ENCODE data around the gene SLC12A3.
"Not testable (repeated sequence)": the region's sequence is repeated elsewhere in the genome, so short reads cannot be mapped to it uniquely, and the experiment has no call there.

Gene SLC12A3

GRCh38 chr16:56861092-56861610, 3.9 kb upstream of the SLC12A3 start:
- peaks cover 5% of the 10 kb centered on the region for H3K4me1 ChIP-seq (ENCODE audit: control insufficient read depth, insufficient read depth, low read length)

GRCh38 chr16:56861756-56862155, 3.3 kb upstream of the SLC12A3 start:
- no peaks in the 10 kb centered on the region for H3K4me1 ChIP-seq (ENCODE audit: control insufficient read depth, insufficient read depth, low read length)
- no peaks in the 10 kb centered on the region for H3K9me3 ChIP-seq (ENCODE audit: control insufficient read depth, low read length)
- no peaks in the 10 kb centered on the region for H3K36me3 ChIP-seq (ENCODE audit: control insufficient read depth, insufficient read depth, low read length)
- H3K27me3 ChIP-seq (ENCODE audit: control insufficient read depth, insufficient read depth, low read length) = no peaks in the 10 kb centered on the region
- H3K4me3 ChIP-seq (ENCODE audit: low read length) = no peak overlapping the region
- no peak overlapping the region for H3K9ac ChIP-seq (ENCODE audit: low read length)

More at GRCh38 chr16:56861092-56861610, 3.9 kb upstream of the SLC12A3 start:
- Histone ChIP-seq H3K27me3 (ENCODE audit: control insufficient read depth, insufficient read depth, low read length) (no peaks in the 10 kb centered on the region), H3K9me3 (ENCODE audit: control insufficient read depth, low read length) (no peaks in the 10 kb centered on the region), H3K4me3 (ENCODE audit: low read length) (no peak overlapping the region), H3K9ac (ENCODE audit: low read length) (no peak overlapping the region), H3K36me3 (ENCODE audit: control insufficient read depth, insufficient read depth, low read length) (no peaks in the 10 kb centered on the region)

GRCh38 chr16:56862776-56863175, 2.2 kb upstream of the SLC12A3 start:
- H3K4me1 ChIP-seq (ENCODE audit: control insufficient read depth, insufficient read depth, low read length) = no peaks in the 10 kb centered on the region
- H3K4me3 ChIP-seq (ENCODE audit: low read length) = no peak overlapping the region
- H3K9ac ChIP-seq (ENCODE audit: low read length) = no peak overlapping the region
- H3K36me3 ChIP-seq (ENCODE audit: control insufficient read depth, insufficient read depth, low read length) = no peaks in the 10 kb centered on the region
- H3K9me3 ChIP-seq (ENCODE audit: control insufficient read depth, low read length) = no peaks in the 10 kb centered on the region
- no peaks in the 10 kb centered on the region for H3K27me3 ChIP-seq (ENCODE audit: control insufficient read depth, insufficient read depth, low read length)

GRCh38 chr16:56865394-56866062, 521 bp downstream of the SLC12A3 start:
- H3K4me3 ChIP-seq (ENCODE audit: low read length) = no peak overlapping the region
- H3K9me3 ChIP-seq (ENCODE audit: control insufficient read depth, low read length) = no peaks in the 10 kb centered on the region
- H3K36me3 ChIP-seq (ENCODE audit: control insufficient read depth, insufficient read depth, low read length) = no peaks in the 10 kb centered on the region

GRCh38 chr16:56866955-56867830, 2.2 kb downstream of the SLC12A3 start:
- Histone ChIP-seq H3K9ac (ENCODE audit: low read length) (peak overlapping the region; percentile 34), H3K4me3 (ENCODE audit: low read length) (no peak overlapping the region), H3K27me3 (ENCODE audit: control insufficient read depth, insufficient read depth, low read length) (no peaks in the 10 kb centered on the region), H3K4me1 (ENCODE audit: control insufficient read depth, insufficient read depth, low read length) (peaks cover 3% of the 10 kb centered on the region), H3K36me3 (ENCODE audit: control insufficient read depth, insufficient read depth, low read length) (no peaks in the 10 kb centered on the region), H3K9me3 (ENCODE audit: control insufficient read depth, low read length) (no peaks in the 10 kb centered on the region)

More at GRCh38 chr16:56865394-56866062, 521 bp downstream of the SLC12A3 start:
- no peaks in the 10 kb centered on the region for H3K27me3 ChIP-seq (ENCODE audit: control insufficient read depth, insufficient read depth, low read length)
- H3K4me1 ChIP-seq (ENCODE audit: control insufficient read depth, insufficient read depth, low read length) = no peaks in the 10 kb centered on the region
- no peak overlapping the region for H3K9ac ChIP-seq (ENCODE audit: low read length)

GRCh38 chr16:56868175-56868574, 3.2 kb downstream of the SLC12A3 start:
- H3K9ac ChIP-seq (ENCODE audit: low read length) = no peak overlapping the region
- H3K9me3 ChIP-seq (ENCODE audit: control insufficient read depth, low read length) = no peaks in the 10 kb centered on the region

GRCh38 chr16:56868766-56869165, 3.8 kb downstream of the SLC12A3 start:
- H3K27me3 ChIP-seq (ENCODE audit: control insufficient read depth, insufficient read depth, low read length); H3K4me1 ChIP-seq (ENCODE audit: control insufficient read depth, insufficient read depth, low read length); H3K9me3 ChIP-seq (ENCODE audit: control insufficient read depth, low read length); H3K9ac ChIP-seq (ENCODE audit: low read length); H3K36me3 ChIP-seq (ENCODE audit: control insufficient read depth, insufficient read depth, low read length); H3K4me3 ChIP-seq (ENCODE audit: low read length): not testable (repeated sequence)

More at GRCh38 chr16:56868175-56868574, 3.2 kb downstream of the SLC12A3 start:
- peaks cover 3% of the 10 kb centered on the region for H3K4me1 ChIP-seq (ENCODE audit: control insufficient read depth, insufficient read depth, low read length)
- no peak overlapping the region for H3K4me3 ChIP-seq (ENCODE audit: low read length)
- H3K36me3 ChIP-seq (ENCODE audit: control insufficient read depth, insufficient read depth, low read length) = no peaks in the 10 kb centered on the region
- H3K27me3 ChIP-seq (ENCODE audit: control insufficient read depth, insufficient read depth, low read length) = no peaks in the 10 kb centered on the region

- Histone ChIP-seq H3K4me3 (ENCODE audit: low read length) (no peak overlapping the region), H3K4me1 (ENCODE audit: control insufficient read depth, insufficient read depth, low read length) (peaks cover 3% of the 10 kb centered on the region), H3K9ac (ENCODE audit: low read length) (no peak overlapping the region), H3K9me3 (ENCODE audit: control insufficient read depth, low read length) (no peaks in the 10 kb centered on the region), H3K36me3 (ENCODE audit: control insufficient read depth, insufficient read depth, low read length) (no peaks in the 10 kb centered on the region), H3K27me3 (ENCODE audit: control insufficient read depth, insufficient read depth, low read length) (no peaks in the 10 kb centered on the region)
These were observed 4.7 kb downstream of the SLC12A3 start for GRCh38 chr16:56869513-56870275.

GRCh38 chr16:56870276-56870888, 5.4 kb downstream of the SLC12A3 start:
- Histone ChIP-seq H3K9ac (ENCODE audit: low read length) (no peak overlapping the region), H3K4me3 (ENCODE audit: low read length) (no peak overlapping the region), H3K36me3 (ENCODE audit: control insufficient read depth, insufficient read depth, low read length) (no peaks in the 10 kb centered on the region), H3K27me3 (ENCODE audit: control insufficient read depth, insufficient read depth, low read length) (no peaks in the 10 kb centered on the region), H3K4me1 (ENCODE audit: control insufficient read depth, insufficient read depth, low read length) (peaks cover 3% of the 10 kb centered on the region), H3K9me3 (ENCODE audit: control insufficient read depth, low read length) (no peaks in the 10 kb centered on the region)

GRCh38 chr16:56871172-56871593, 6.2 kb downstream of the SLC12A3 start:
- peaks cover 3% of the 10 kb centered on the region for H3K4me1 ChIP-seq (ENCODE audit: control insufficient read depth, insufficient read depth, low read length)
- H3K9ac ChIP-seq (ENCODE audit: low read length) = no peak overlapping the region
- H3K4me3 ChIP-seq (ENCODE audit: low read length) = no peak overlapping the region
- H3K27me3 ChIP-seq (ENCODE audit: control insufficient read depth, insufficient read depth, low read length) = no peaks in the 10 kb centered on the region
- H3K9me3 ChIP-seq (ENCODE audit: control insufficient read depth, low read length) = no peaks in the 10 kb centered on the region
- H3K36me3 ChIP-seq (ENCODE audit: control insufficient read depth, insufficient read depth, low read length) = no peaks in the 10 kb centered on the region

GRCh38 chr16:56872863-56873391, 7.9 kb downstream of the SLC12A3 start:
- Histone ChIP-seq H3K27me3 (ENCODE audit: control insufficient read depth, insufficient read depth, low read length) (no peaks in the 10 kb centered on the region), H3K9me3 (ENCODE audit: control insufficient read depth, low read length) (no peaks in the 10 kb centered on the region), H3K4me1 (ENCODE audit: control insufficient read depth, insufficient read depth, low read length) (peaks cover 3% of the 10 kb centered on the region), H3K4me3 (ENCODE audit: low read length) (no peak overlapping the region), H3K36me3 (ENCODE audit: control insufficient read depth, insufficient read depth, low read length) (no peaks in the 10 kb centered on the region), H3K9ac (ENCODE audit: low read length) (no peak overlapping the region)
